Skeletal muscle cell (primary cell): Measurements from ENCODE around the gene AHDC1.
A peak's percentile ranks its signal among the peaks of the same experiment; 100 is the strongest.

Experiments used
- DNase-seq: peaks from one replicate; pipeline ENCODE4 v3.0.0-alpha.2; 2010; ENCODE audit warnings: low read depth
- H3K4me3 ChIP-seq: 2 replicates; pipeline ENCODE4 v1.5.1; 2011; ENCODE audit warnings: low read depth, mild to moderate bottlenecking, control low read depth, low read length, moderate library complexity

The AHDC1 gene

DNA sequence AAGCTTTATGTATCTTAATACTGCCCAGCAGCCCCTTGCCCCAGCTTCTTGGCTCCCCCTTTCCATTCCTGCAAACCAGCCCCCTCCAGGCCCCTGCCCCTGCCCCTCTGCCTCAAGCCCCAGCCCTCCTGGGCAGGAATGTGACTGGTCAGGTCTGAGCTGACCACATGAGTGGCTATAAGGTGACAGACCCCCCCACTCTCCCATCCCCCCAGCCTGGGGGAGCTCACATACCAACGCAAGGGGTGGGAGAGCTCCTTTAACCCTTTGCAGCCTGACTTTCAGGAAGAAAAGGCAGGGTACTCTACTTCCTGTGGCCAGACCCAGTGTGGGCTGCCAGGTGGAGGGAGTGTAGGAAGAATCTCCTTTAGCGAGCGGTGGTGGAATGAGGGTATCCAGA lies 33.2 kb downstream of the AHDC1 start:
- H3K4me3 ChIP-seq = no peak overlapping the region
- DNase-seq = no peak

- DNase-seq = no peak
- no peak overlapping the region for H3K4me3 ChIP-seq
Measured at GRCh38 chr1:27570356-27570755, 33.6 kb downstream of the AHDC1 start.

DNA sequence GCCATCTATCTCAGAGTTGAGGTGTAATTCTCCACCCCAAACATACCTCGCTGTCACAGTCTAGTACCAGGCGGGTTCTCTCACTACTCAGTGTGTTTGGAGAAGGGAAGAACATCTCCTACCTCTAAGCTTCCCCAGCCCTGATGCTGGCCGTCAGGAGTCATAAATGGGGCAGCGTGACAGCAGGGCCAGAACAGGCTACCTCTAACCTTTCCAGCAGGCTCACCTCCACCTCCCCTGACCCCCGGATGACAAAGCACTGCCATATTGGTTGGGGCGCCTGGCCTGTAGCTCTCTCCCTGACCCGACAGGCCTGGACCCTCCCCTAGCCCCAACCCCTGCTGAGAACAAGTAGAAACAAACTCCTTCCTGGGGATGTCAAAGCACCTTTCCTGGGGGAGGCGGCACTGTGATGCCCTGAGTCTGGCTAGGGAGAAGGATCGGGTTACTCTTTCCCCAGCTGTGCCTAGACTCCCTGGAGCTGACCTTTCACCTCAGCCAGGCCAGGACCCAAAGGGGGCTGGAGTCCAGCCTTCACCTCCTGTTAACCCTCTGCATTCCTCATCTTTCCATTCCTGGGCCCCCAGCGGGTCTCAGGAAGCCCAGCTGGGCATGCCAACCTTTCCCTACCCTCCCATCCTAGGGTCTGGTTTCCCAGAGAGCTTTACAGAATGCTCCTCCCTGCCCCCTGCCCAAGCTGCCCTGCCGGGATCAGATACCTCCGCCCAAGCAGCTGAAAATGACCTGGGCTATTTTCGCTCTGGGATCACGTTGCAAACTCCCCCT lies 34.2 kb downstream of the AHDC1 start:
- no peak overlapping the region for H3K4me3 ChIP-seq
- no peak for DNase-seq

DNA sequence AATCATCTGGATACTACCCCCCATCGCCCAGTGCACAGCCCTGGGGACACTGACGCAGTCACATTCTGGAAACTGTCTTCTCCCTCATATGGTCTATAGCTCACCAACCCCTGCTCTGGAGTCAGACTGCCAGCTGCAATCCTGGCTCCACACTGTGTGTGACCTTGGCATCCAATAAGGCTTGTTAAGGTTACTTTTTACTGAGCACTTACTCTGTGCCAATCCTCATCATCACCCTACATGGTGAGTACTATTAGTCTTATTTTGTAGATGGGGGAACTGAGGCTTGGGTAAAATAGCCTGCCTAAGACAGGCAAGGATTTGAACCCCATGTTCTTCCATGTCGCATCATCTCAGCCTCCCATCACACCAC lies 34.9 kb downstream of the AHDC1 start:
- H3K4me3 ChIP-seq = no peak overlapping the region
- DNase-seq = no peak

DNA sequence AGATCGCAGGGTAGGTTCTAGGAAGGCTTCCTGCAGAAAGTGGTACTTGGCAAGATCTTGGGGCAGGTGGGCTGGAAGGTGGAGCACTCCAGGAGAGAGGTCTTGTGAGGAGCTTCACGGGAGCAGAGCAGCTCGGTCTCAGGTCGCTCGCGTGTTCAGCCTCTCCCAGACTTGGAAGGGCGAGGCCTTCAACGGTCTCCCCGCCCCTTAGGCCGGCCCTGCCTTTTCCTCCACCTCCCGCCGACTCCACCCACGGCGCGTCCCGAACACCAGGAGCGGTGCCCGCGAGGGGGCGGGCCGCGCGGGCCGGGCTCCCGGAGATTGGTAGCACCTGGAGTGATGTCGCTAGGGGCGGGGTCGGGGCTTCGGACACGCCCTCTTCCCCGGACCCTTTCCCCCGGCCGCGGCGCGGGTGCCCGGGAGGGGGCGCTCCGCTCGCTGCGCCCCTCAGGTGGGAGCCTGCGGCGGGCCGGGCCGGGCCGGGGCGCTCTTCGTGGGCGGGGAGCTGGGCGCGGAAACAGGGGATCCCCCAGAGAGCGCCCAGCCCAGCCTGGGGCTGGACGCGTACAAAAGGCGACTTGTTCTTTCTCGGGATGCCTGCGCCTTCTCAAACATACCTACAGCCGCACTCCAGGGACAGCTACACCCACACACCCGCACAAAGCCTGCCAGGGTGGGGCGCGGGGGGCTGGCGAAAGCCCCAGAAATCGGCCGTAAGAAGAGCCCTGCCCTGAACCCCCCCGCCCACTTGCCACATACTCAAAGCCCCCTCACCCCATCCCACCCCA lies 35.5 kb downstream of the AHDC1 start:
- peak overlapping the region; percentile 7 for H3K4me3 ChIP-seq
- peak; percentile 66 for DNase-seq

DNA sequence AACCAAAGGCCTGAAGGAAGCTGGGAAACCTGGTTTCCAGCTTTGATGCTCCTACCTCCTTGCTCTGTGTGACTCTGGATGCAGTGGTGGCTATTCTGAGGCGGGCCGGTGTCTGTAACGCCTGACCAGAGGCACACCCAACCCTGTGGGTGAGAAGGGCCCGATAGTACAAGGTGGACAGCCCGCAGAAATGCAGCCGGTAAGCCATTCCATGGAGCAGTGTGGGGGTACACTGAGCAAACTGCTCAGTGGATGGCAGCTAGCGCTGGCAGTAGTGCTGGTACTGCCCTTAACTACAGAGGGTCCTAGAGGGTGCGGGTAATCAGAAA lies 36.0 kb downstream of the AHDC1 start:
- H3K4me3 ChIP-seq = peak overlapping the region; percentile 7

DNA sequence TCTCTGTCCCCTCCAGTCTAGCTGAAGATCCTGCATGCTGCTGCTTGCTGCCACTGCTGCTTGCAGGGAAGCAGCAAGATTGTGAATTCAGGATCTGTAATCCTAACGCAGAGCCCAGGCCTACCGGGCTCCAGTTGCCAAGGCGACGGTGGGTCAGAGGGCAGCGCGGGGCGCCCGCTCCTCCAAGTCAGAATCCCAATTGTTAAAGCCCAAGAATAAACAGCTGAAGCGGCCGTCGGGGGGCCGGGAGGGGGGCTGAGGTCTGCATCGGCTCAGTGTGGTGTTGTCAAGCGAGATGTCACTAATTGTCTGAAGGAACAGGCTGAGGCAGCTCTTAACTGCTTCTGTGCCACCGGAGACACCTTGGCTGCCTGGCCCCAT lies 36.8 kb downstream of the AHDC1 start:
- no peak for DNase-seq
- H3K4me3 ChIP-seq = no peak overlapping the region

More for the DNA sequence above, 36.0 kb downstream of the AHDC1 start:
- DNase-seq = no peak

DNA sequence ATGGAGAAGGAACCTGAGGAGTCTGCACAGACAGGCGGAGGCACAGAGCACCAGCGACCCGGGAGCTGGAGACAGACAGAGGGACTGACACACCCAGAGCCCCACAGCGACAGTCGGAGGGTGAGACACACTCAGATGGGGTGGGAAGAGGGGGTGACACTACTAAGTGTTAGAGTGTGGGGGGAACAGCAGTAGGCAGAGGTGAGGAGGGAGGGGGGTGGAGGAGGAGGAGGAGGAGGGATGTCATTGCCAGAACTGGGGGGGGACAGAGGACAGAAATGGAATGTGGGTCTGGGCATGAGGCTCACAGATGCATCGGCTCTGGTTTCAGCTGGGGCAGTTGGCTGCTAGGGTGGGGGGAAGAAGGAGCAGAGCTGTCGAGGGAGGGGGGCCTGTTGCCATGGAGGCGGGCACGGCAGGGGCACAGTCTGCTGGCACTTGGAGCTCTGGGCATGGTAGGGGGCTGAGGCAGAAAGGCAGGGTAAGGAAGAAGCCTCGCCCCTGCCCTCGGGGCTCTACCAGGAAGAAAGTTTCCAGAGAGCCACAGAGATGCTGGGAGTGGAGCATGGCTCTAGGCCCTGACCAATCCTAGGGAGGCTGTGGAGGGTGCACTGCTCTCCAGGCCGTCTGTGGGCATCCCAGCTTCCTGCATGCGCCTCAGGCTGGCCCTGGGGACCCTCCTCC lies 37.3 kb downstream of the AHDC1 start:
- no peak overlapping the region for H3K4me3 ChIP-seq
- DNase-seq = no peak

DNA sequence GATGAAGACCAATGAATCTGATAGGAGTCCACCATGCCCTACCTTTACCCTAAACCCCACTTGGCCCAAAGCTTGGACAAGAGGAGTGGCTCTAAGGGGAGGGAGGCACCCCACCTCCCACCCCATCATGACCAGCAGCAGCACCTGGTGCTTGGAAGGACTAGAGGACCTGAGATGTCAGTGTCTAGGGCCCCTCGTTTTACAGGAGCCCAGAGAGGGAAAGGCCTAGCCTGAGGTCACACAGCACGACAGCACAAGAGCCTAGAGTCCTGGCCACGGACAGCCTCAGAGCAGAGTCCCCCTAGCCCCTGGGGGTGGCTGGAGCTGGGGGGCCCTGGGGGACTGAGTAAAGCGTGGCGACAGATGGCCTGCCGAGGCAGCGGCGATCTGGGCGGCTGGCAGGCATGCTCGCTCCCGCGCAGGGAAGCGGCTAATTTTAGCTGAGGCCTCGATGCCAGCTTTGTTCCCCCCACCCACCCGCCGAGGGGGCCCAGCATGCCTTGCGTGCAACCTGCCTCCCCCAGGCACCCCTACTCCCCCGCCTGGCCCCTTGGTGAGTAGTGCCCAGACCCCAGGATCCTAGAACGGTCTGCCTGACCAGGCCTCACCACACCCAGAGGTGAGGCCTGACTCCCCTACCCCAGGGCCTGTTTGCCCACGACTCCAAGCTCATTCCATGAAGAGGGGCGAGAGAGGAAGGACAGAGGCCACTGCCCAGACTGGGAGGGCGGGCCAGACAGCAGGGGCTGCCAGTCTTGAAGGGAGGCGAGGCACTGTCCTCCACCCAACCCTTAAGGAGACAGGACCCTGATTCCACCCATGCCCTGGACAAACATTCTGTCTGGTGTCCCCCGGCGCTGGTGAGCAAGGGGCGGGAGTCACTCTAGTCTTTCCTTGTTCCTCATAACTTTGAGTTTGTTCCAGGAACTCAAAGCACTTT lies 39.0 kb downstream of the AHDC1 start:
- DNase-seq = no peak
- H3K4me3 ChIP-seq = no peak overlapping the region

DNA sequence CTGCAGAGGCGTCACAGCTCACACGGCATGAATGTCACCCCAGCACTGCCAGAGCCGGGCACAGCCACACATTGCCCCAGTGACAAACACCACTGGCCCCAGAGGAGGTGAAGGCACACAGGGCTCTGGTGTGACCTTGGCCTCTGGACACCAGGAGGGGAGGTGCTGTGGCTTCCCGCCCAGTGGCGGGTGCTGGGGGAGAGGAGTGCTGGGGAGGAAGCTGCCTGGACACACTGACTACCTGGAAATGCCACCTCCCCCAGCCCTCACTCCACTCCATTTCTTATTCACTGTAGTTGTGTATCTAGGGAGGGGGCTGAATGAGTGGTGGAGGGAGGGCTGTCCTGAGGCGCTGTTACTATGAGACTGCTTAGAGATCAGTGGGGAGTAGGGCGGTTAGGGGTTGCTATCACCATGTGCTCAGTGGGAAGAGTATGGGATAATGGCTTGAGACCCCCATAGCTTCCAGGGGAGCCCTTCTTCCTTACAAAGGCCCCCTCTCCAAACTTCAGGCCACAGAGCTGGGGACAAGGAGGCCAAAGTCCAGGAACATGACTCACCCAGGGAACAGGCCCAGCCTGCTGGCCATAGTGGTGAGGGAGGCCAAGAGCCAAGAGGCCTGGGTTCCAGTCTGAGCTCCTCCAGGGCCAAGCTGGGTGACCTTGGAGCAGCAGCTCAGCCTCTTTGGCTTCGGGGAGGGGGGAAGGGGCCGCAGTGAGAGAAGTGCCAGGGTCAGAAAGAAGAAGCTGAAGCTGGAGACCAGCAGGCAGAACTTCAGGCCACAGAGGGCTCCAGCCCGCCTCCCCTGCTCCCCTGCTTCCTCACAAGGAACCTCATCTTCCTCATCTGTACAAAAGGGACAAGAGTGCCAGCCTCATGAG lies 40.1 kb downstream of the AHDC1 start:
- DNase-seq = no peak
- H3K4me3 ChIP-seq = no peak overlapping the region

GRCh38 chr1:27563341-27563590 lies 40.7 kb downstream of the AHDC1 start:
- DNase-seq = no peak
- H3K4me3 ChIP-seq = no peak overlapping the region

DNA sequence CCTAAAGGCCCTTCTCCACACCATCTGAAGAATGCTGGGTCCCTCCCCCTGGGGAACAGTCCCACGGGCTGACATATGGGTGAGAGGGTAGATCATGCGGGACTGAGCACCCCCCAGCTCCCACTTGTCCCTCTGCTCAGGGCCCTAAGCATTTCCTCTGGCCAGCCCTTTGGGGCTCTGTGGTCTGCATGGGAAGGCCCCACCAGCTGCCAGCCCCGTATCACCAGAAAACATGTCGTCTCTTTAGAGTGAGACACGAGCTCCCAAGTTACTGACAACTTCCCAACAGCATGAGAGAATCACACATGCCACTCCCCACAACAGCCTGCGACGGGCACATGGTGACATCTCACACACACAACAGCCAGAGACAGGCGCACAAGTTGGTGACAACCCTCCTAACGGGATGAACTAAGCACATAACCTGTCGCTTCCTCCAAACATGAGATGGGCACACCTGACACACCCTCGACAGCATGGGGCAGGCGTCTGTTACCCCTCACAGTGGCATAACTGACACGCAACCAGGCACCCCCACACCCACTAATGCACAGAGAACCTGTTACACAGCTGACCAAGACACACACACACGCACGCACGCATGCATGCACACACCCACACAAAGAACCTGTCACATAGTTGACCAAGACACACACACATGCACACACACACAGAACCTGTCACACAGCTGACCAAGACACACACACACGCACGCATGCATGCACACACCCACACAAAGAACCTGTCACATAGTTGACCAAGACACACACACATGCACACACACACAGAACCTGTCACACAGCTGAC lies 41.2 kb downstream of the AHDC1 start:
- no peak overlapping the region for H3K4me3 ChIP-seq
- no peak for DNase-seq

DNA sequence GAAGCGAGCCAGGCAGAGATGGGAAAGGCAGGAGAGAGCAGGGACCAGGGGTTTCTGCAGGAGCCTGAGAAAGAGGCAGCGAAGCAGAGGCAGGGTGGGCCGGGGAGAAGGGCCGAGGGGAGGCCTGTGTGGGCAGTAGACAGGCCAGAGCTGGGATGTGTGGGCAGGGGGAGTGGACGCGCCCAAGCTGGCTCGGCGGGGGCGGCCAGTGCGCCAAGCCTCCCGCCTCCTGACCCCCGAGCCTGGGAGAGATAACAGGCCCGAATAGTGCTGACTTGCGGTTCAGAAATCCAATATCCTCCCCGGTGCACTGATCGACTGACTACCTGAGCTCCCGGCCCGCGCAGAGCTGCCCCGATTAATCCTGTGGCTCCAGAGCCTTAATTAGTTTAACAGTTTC lies 41.9 kb downstream of the AHDC1 start:
- no peak overlapping the region for H3K4me3 ChIP-seq
- DNase-seq = no peak

DNA sequence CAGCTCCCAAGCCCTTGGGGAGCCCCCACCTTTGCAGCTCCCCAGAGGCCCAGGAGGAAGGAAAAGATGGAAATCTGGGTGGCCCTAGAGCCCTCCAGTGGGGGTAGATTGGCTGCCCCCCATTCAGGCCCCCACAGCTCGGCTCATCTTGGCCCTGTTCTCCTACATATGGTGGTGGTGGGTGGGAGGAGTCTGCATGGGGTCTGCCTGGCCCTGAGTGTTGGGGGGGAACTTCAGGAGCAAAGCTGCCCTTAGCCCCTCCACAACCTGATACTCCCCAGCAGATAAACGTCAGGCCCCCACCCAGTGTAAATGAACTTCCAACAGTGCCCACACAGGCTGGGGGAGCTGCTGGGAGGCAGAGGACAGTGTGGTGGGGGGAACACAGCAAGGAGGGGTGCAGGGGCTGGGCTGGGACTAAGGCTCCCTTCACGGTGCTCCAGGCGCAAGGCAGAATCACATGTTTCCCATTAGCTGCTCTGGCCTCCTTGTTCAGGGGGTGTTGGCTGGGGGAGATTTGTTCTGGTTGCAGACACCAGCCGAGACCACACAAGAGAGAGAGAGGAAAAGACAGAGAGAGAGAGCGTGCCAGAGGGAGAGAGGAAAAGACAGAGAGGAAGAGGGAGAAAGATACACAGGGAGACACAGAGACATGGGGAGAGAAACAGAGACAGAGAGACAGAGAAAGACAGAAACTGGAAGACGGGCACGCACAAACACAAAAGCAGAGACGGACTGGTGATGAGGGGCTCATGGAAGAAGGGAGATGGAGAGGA lies 42.6 kb downstream of the AHDC1 start:
- DNase-seq = no peak
- H3K4me3 ChIP-seq = no peak overlapping the region

DNA sequence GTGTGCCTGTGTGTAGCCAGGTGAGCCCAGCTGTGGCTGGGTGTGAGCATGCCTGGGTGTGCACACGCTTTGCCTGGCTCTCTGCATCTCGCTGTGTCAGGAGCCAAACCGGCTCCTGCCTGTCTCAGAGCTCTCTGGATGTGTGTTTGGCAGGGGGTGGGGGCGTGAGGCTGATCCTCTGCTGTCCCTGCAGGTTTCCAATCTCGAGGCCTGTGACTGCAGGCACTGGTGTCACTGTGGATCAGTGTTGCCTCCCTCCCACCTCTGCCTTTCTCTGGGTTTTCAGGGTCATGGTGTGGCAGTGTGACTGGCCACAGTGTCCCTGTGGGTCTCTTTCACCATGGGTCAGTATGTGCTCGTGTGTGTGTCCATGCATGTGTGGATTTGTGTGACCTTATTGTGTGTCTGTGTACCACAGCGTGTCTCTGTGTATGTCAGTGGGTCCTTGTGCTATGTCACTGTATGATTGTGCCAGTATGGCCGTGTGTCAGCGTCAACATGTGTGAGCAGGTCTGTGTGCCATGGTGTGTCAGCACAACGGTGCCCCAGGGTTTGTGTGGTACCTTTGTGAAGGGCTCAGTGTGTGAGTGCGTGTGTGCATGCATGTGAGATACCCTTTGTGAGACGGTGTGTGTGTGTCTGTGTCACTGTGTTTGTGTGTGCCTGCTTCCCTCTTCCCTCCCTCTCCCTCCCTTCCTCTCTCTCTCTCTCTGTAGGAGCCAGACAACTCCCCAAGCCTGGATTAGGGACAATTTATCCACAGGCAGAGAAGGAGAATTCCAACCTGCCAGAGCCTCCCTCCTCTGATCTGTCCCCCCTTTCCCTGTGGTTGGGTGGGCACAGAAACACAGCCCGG lies 43.4 kb downstream of the AHDC1 start:
- H3K4me3 ChIP-seq = no peak overlapping the region
- no peak for DNase-seq

DNA sequence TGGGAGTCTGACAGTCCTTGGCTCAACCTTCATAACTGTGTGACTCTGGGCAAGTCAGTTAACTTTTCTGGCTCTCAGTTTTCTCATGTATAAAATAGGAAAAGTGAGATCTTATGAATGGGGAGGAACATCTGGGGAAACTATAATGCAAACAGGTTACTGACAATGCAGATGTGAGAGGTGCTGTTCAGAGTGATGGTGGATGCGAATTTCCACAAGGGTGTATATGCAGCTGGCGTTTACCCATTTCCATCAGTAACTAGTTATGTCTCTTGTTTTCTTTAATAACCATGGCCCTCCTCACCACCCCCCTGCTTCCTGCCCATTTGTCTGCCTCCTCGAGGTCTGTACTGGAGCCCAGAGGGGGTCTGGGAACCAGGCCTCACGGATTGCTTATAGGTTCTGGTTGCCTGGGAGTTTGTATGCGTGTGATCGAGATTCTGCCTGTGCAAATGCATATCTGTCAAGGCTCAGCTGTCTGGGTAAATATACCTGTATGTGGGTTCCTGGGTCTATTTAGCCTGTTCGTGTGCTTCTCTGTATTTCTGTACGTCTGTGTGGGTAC lies 44.4 kb downstream of the AHDC1 start:
- no peak for DNase-seq
- no peak overlapping the region for H3K4me3 ChIP-seq
